Natural killer cell (primary cell): ENCODE measurements around the gene URM1. TPM values are rescaled to one million over a fixed set of nuclear protein-coding genes. Genes with fewer than 3 reads are reported as not detected.

Experiments
- ATAC-seq, 3 donors: fragments of 150-1000 bp in 2 of 3; fragments of 200-7000 bp in 1 of 3; cut with Tn5 transposase; 1 replicate in 1 of 3; 2 replicates in 2 of 3; pipeline ENCODE4 v1.10.0; 2021; ENCODE audit warnings: mild to moderate bottlenecking in 2 of 3, moderate library complexity in 2 of 3
- DNase-seq, 2 donors: peaks; one replicate each; pipeline versions ENCODE4 v3.0.0 to v3.0.0-alpha.2; 2013 to 2021; ENCODE audit warnings: mixed read lengths in 1 of 2
- H3K27ac ChIP-seq: one replicate; pipeline ENCODE4 v1.5.1; 2013; ENCODE audit warnings: mild to moderate bottlenecking, low read length
- H3K27me3 ChIP-seq: one replicate; pipeline ENCODE4 v1.6.1; 2013; ENCODE audit warnings: low read length; ENCODE audit not compliant: control insufficient read depth, insufficient read depth
- H3K36me3 ChIP-seq: one replicate; pipeline ENCODE4 v1.6.1; 2013; ENCODE audit warnings: low read length; ENCODE audit not compliant: control insufficient read depth, insufficient read depth
- H3K4me1 ChIP-seq: one replicate; pipeline ENCODE4 v1.6.1; 2013; ENCODE audit warnings: low read length; ENCODE audit not compliant: control insufficient read depth, insufficient read depth
- H3K4me3 ChIP-seq: one replicate; pipeline ENCODE4 v1.5.1; 2013; ENCODE audit warnings: low read length
- H3K9me3 ChIP-seq: one replicate; pipeline ENCODE4 v1.6.1; 2013; ENCODE audit warnings: low read length; ENCODE audit not compliant: control insufficient read depth, insufficient read depth
- H3K27ac Mint-ChIP-seq, 2 donors: one replicate each; pipeline ENCODE4 v1.8.0; 2022; ENCODE audit warnings: mild to moderate bottlenecking in 2 of 2, mixed read lengths in 2 of 2, moderate library complexity in 1 of 2
- H3K27me3 Mint-ChIP-seq, 2 donors: one replicate each; pipeline ENCODE4 v1.8.0; 2022; ENCODE audit warnings: low read depth in 2 of 2, mixed read lengths in 2 of 2
- H3K36me3 Mint-ChIP-seq: one replicate; pipeline ENCODE4 v1.8.0; 2022; ENCODE audit warnings: mixed read lengths
- H3K4me1 Mint-ChIP-seq, 2 donors: one replicate each; pipeline ENCODE4 v1.8.0; 2022; ENCODE audit warnings: mixed read lengths in 2 of 2
- H3K4me3 Mint-ChIP-seq: one replicate; pipeline ENCODE4 v1.8.0; 2022; ENCODE audit warnings: mild to moderate bottlenecking, moderate library complexity, mixed read lengths
- H3K9me3 Mint-ChIP-seq, 2 donors: one replicate each; pipeline ENCODE4 v1.8.0; 2022; ENCODE audit warnings: mixed read lengths in 2 of 2
- CTCF ChIP-seq: fragments of 200-600 bp; IDR thresholded peaks from one replicate; pipeline ENCODE4 v1.8.0; 2022; ENCODE audit warnings: antibody characterized with exemption
- WGBS: methylation state at CpG from one replicate; pipeline ENCODE4 v1.1.7; 2013; ENCODE audit warnings: missing lambda C conversion rate; ENCODE audit not compliant: insufficient coverage; 5-methylcytosine and 5-hydroxymethylcytosine counted together
- intact Hi-C: fragments of 100-400 bp; cut with micrococcal nuclease; formaldehyde crosslinking; loops from one replicate; pipeline ENCODE4 v1.14.2; 2022
- total RNA-seq, 4 donors: library from RNA; stranded (reverse); fragments of 120-200 nt in 1 of 4; gene quantifications; one replicate each; pipeline versions ENCODE4 v1.2.3 to v1.2.4, GENCODE V29; 2013 to 2022

The URM1 gene
- total RNA-seq, 3 donors from 2014 or later (not counting 1 experiment from before 2014, with no cell fraction given) = 39.4 to 47.8 (median 46.7) TPM

- no peaks in the 10 kb centered on the region for H3K9me3 ChIP-seq
- 92% methylated on average over 13 of the region's 13 CpGs for WGBS
- H3K9me3 Mint-ChIP-seq = no peaks in the 10 kb centered on the region
- H3K27ac ChIP-seq = no peak overlapping the region
- peaks cover 13% of the 10 kb centered on the region for H3K36me3 ChIP-seq
- no peak overlapping the region for H3K4me3 ChIP-seq
- H3K36me3 Mint-ChIP-seq = no peaks in the 10 kb centered on the region
- no peak overlapping the region for H3K4me3 Mint-ChIP-seq
- peaks cover 19 to 24% of the 10 kb centered on the region in 2 donors for H3K4me1 Mint-ChIP-seq
- TF ChIP-seq CTCF = no peak
- ATAC-seq = no peak
- H3K27me3 ChIP-seq = no peaks in the 10 kb centered on the region
- DNase-seq = no peak
- intact Hi-C loops = loop anchor here (10.0 kb wide), 1 partner anchor 131 kb away; the partner anchor contains the start of gene CIZ1
- H3K4me1 ChIP-seq = peaks cover 28% of the 10 kb centered on the region
- no peaks in the 10 kb centered on the region for H3K27me3 Mint-ChIP-seq
- no peak overlapping the region for H3K27ac Mint-ChIP-seq
Measured at GRCh38 chr9:128325629-128326028, 45.5 kb upstream of the URM1 start.

DNA sequence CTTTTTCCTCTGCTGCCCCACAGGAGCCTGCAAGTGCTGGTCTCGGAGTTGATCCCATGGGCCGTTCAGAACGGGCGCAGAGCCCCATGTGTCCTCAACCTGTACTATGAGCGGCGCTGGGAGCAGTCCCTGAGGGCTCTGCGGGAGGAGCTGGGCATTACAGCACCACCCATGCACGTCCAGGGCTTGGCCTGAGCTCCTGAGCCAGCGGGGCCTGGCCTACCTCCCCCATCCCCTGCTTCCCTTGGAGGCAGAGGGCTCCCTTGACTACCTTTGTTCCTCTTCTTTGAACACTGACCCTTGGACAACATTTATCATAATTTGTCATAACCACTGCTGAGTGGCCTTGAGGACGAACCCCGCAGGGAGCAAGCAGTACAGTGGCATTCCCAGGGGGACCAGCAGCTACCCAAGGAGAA lies 37.7 kb upstream of the URM1 start:
- 92% methylated on average over 11 of the region's 11 CpGs for whole genome bisulfite sequencing
- Histone ChIP-seq H3K9me3 (no peaks in the 10 kb centered on the region), H3K27me3 (no peaks in the 10 kb centered on the region), H3K27ac (no peak overlapping the region), H3K4me3 (no peak overlapping the region), H3K36me3 (peaks cover 4% of the 10 kb centered on the region), H3K4me1 (no peaks in the 10 kb centered on the region)
- Mint-ChIP-seq H3K36me3 (no peaks in the 10 kb centered on the region), H3K27me3 (no peaks in the 10 kb centered on the region), H3K9me3 (no peaks in the 10 kb centered on the region), H3K4me1 (no peaks in the 10 kb centered on the region), H3K4me3 (no peak overlapping the region), H3K27ac (no peak overlapping the region)
- ATAC-seq (no peak), DNase-seq (no peak)
- intact Hi-C loops = no loop called here
- no peak for TF ChIP-seq CTCF

DNA sequence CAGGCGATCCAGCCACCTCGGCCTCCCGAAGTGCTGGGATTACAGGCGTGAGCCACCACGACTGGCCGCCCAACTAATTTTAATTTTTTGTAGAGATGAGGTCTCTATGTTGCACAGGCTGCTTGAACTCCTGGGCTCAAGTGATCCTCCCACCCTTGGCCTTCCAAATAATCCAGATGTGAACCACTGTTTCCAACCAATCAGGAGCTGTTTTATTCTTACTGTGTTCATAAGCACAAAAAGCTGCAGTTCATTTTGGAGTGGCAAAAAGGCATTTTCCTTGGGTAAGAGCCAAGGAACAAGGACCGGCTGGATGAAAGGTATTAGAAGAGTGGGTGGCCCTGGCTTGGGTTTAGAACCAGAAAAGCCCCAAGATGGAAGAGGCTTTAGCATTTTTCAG lies 36.0 kb upstream of the URM1 start:
- Histone ChIP-seq H3K4me1 (peaks cover 5% of the 10 kb centered on the region), H3K27ac (no peak overlapping the region), H3K27me3 (no peaks in the 10 kb centered on the region), H3K36me3 (peaks cover 4% of the 10 kb centered on the region), H3K9me3 (no peaks in the 10 kb centered on the region), H3K4me3 (no peak overlapping the region)
- TF ChIP-seq CTCF = no peak
- ATAC-seq = no peak
- no peaks in the 10 kb centered on the region for H3K4me1 Mint-ChIP-seq
- H3K36me3 Mint-ChIP-seq = no peaks in the 10 kb centered on the region
- DNase-seq = no peak
- no peaks in the 10 kb centered on the region for H3K9me3 Mint-ChIP-seq
- H3K27ac Mint-ChIP-seq = no peak overlapping the region
- H3K4me3 Mint-ChIP-seq = no peak overlapping the region
- no peaks in the 10 kb centered on the region for H3K27me3 Mint-ChIP-seq
- 92% methylated on average over 7 of the region's 7 CpGs for WGBS
- intact Hi-C loops = no loop called here

- Mint-ChIP-seq H3K27ac (no peak overlapping the region), H3K9me3 (no peaks in the 10 kb centered on the region), H3K4me3 (no peak overlapping the region), H3K36me3 (no peaks in the 10 kb centered on the region), H3K27me3 (no peaks in the 10 kb centered on the region), H3K4me1 (no peaks in the 10 kb centered on the region)
- ATAC-seq = no peak
- Histone ChIP-seq H3K9me3 (no peaks in the 10 kb centered on the region), H3K27ac (no peak overlapping the region), H3K4me1 (peaks cover 8% of the 10 kb centered on the region), H3K27me3 (no peaks in the 10 kb centered on the region), H3K36me3 (peaks cover 4% of the 10 kb centered on the region), H3K4me3 (no peak overlapping the region)
- DNase-seq = no peak
- 98% methylated on average over 2 of the region's 2 CpGs for WGBS
- no peak for TF ChIP-seq CTCF
- intact Hi-C loops = no loop called here
Measured at GRCh38 chr9:128335914-128336313, 35.3 kb upstream of the URM1 start.
